PC-3 (cell line): ENCODE results near the gene CRYGA.

ENCODE experiments used
- CTCF ChIP-seq: fragments of 300-600 bp; sonication (generic); conservative IDR thresholded peaks from 2 replicates; pipeline ENCODE4 v1.5.1; 2017; ENCODE audit warnings: antibody characterized with exemption, low read depth, mild to moderate bottlenecking, low read length
- EZH2 ChIP-seq: fragments of 300-600 bp; sonication (generic); IDR thresholded peaks from one replicate; pipeline ENCODE4 v1.6.1; 2017; ENCODE audit warnings: antibody characterized with exemption, mild to moderate bottlenecking, low read length; ENCODE audit not compliant: unreplicated experiment
- EZH2phosphoT487 ChIP-seq: fragments of 300-600 bp; sonication (generic); IDR thresholded peaks from 2 replicates; pipeline ENCODE4 v1.6.1; 2018; ENCODE audit warnings: mild to moderate bottlenecking, antibody characterized with exemption, low read length, borderline replicate concordance

- TF ChIP-seq CTCF (peak; percentile 63), EZH2 (no peak), EZH2phosphoT487 (no peak)
Observed at GRCh38 chr2:208148803-208149202, 14.6 kb downstream of the CRYGA start.
